ENCODE results near the gene WSB2.

DNA sequence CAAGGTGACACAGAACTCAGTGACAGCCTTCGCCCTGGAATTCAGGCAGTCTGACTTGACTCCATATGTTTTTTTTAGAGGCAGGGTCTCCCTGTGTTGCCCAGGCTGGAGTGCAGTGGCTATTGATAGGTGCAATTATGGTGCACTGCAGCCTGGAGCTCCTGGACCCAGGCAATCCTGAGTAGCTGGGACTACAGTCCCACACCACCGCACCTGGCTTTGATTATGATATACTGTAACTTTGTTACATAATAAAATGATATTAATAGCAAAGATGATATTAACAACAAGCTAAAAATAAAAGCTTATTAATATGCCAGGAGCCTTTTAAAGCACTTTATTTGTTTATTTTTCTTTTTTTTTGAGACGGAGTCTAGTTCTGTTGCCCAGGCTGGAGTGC lies 33.1 kb upstream of the WSB2 start:
- TF ChIP-seq, protein P1, sequence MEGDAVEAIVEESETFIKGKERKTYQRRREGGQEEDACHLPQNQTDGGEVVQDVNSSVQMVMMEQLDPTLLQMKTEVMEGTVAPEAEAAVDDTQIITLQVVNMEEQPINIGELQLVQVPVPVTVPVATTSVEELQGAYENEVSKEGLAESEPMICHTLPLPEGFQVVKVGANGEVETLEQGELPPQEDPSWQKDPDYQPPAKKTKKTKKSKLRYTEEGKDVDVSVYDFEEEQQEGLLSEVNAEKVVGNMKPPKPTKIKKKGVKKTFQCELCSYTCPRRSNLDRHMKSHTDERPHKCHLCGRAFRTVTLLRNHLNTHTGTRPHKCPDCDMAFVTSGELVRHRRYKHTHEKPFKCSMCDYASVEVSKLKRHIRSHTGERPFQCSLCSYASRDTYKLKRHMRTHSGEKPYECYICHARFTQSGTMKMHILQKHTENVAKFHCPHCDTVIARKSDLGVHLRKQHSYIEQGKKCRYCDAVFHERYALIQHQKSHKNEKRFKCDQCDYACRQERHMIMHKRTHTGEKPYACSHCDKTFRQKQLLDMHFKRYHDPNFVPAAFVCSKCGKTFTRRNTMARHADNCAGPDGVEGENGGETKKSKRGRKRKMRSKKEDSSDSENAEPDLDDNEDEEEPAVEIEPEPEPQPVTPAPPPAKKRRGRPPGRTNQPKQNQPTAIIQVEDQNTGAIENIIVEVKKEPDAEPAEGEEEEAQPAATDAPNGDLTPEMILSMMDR (conservative IDR thresholded peaks at IDR 0.05 in 1 of 2, IDR thresholded peaks at IDR 0.05 in 1 of 2; ENCODE audit: extremely low read depth in 1 of 2, insufficient read depth in 1 of 2, low read depth in 1 of 2, low read length in 2 of 2): no peak
- no peak for TF ChIP-seq EZH2 (IDR thresholded peaks at IDR 0.05; ENCODE audit: borderline replicate concordance, low read length)

Data from mammary epithelial cell (primary cell).